ENCODE measurements around the gene HAUS1.

DNA sequence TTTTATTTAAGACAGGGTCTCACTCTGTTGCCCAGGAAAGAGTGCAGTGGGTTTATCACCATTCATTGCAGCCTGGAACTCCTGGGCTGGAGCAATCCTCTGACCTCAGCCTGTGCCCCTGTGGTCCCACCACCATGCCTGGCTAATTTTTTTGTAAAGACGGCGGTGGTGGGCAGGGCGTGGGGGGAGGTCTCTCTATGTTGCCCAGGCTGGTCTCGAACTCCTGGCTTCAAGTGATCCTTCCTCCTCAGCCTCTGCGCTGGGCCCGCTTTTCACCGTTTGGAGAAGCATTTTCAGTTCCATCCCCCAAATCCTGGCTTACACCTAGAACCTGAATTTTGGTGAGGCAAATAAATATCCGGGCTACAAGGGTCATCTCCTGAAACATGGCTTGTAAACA, 4.7 kb upstream of the HAUS1 start:
- TF ChIP-seq EZH2 (IDR thresholded peaks at IDR 0.05; ENCODE audit: insufficient read depth, poor library complexity, severe bottlenecking) (no peak), EZH2phosphoT487 (IDR thresholded peaks at IDR 0.05; ENCODE audit: insufficient read depth, low read depth) (no peak)

Measured in GM23248 (cell line).